SK-N-SH (cell line): ENCODE results near the gene DGKI. TPM values are rescaled to one million over a fixed set of nuclear protein-coding genes. Genes with fewer than 3 reads are reported as not detected.

ENCODE experiments used
- CTCF ChIA-PET: fragments of 300-600, 350-600 bp; formaldehyde crosslinking; extraction: SDS; loops from one replicate; lab custom pipeline; 2021; lab: Yijun Ruan, JAX
- POLR2A ChIA-PET: fragments of 350-600 bp; sonication (Branson Sonifier 250); formaldehyde crosslinking; extraction: SDS; loops from one replicate; lab custom pipeline; 2020; ENCODE audit warnings: antibody characterized with exemption, inconsistent platforms; lab: Yijun Ruan, JAX
- DNase-seq: peaks from one replicate; pipeline ENCODE4 v3.0.0; 2012
- H2AFZ ChIP-seq: fragments of 200-600 bp; sonication (generic); 2 replicates; pipeline ENCODE4 v1.8.1; 2016; ENCODE audit warnings: antibody characterized with exemption, mild to moderate bottlenecking, low read depth
- H3F3A ChIP-seq: fragments of 200-600 bp; sonication (generic); replicated peaks from 2 replicates; pipeline ENCODE3; 2016; ENCODE audit warnings: antibody characterized with exemption, mild to moderate bottlenecking; ENCODE audit not compliant: insufficient read depth
- H3K27ac ChIP-seq, 2 experiments: fragments of 200-500 bp in 1 of 2; fragments of 200-600 bp in 1 of 2; sonication (Bioruptor generic) in 1 of 2; sonication (generic), shearing (Covaris generic) in 1 of 2; 2 replicates each; pipeline versions ENCODE4 v1.5.1 to v1.6.1; 2014 to 2016; ENCODE audit warnings: low read depth in 2 of 2, inconsistent platforms in 1 of 2, low read length in 1 of 2, mild to moderate bottlenecking in 1 of 2, mixed read lengths in 1 of 2
- H3K27me3 ChIP-seq: fragments of 200-600 bp; sonication (generic), shearing (Covaris generic); 2 replicates; pipeline ENCODE4 v1.6.1; 2016; ENCODE audit warnings: mixed run types; ENCODE audit not compliant: insufficient read depth
- H3K36me3 ChIP-seq, 2 experiments: fragments of 200-500 bp in 1 of 2; fragments of 200-600 bp in 1 of 2; sonication (Bioruptor generic) in 1 of 2; sonication (generic) in 1 of 2; replicated peaks in 1 of 2; 2 replicates each; pipeline versions ENCODE3 to v1.5.1; 2014 to 2016; ENCODE audit warnings: low read length in 1 of 2, mild to moderate bottlenecking in 1 of 2; ENCODE audit not compliant: insufficient read depth in 2 of 2, control insufficient read depth in 1 of 2
- H3K4me1 ChIP-seq, 2 experiments: fragments of 200-500 bp in 1 of 2; fragments of 200-600 bp in 1 of 2; sonication (Bioruptor generic) in 1 of 2; sonication (generic), shearing (Covaris generic) in 1 of 2; 2 replicates each; pipeline versions ENCODE4 v1.5.1 to v1.6.1; 2014 to 2016; ENCODE audit warnings: low read depth in 1 of 2, low read length in 1 of 2, mixed run types in 1 of 2; ENCODE audit not compliant: insufficient read depth in 2 of 2, control insufficient read depth in 1 of 2
- H3K4me2 ChIP-seq: fragments of 200-600 bp; sonication (generic), shearing (Covaris generic); 2 replicates; pipeline ENCODE4 v1.6.1; 2017; ENCODE audit warnings: mixed run types
- H3K4me3 ChIP-seq, 2 experiments: fragments of 200-500 bp in 1 of 2; fragments of 200-600 bp in 1 of 2; sonication (Bioruptor generic) in 1 of 2; sonication (generic), shearing (Covaris generic) in 1 of 2; 2 replicates each; pipeline versions ENCODE4 v1.5.1 to v1.8.1; 2014 to 2016; ENCODE audit warnings: low read depth in 2 of 2, inconsistent platforms in 1 of 2, low read length in 1 of 2, mild to moderate bottlenecking in 1 of 2, mixed read lengths in 1 of 2, moderate library complexity in 1 of 2
- H3K79me2 ChIP-seq: fragments of 200-600 bp; sonication (generic); 2 replicates; pipeline ENCODE4 v1.8.1; 2017; ENCODE audit warnings: mild to moderate bottlenecking; ENCODE audit not compliant: insufficient read depth
- H3K9ac ChIP-seq: fragments of 200-600 bp; sonication (generic); 2 replicates; pipeline ENCODE4 v1.6.1; 2017; ENCODE audit warnings: mixed run types
- H3K9me2 ChIP-seq: fragments of 200-600 bp; sonication (generic); 2 replicates; pipeline ENCODE4 v1.6.1; 2017; ENCODE audit warnings: mixed run types
- H3K9me3 ChIP-seq: fragments of 200-600 bp; sonication (generic); 2 replicates; pipeline ENCODE4 v1.6.1; 2017; ENCODE audit warnings: mixed run types, mild to moderate bottlenecking, moderate library complexity
- H4K20me1 ChIP-seq: fragments of 200-600 bp; sonication (generic); 2 replicates; pipeline ENCODE4 v1.6.1; 2017; ENCODE audit warnings: mild to moderate bottlenecking, mixed run types; ENCODE audit not compliant: insufficient read depth
- ELF1 ChIP-seq: IDR thresholded peaks from 2 replicates; pipeline ENCODE4 v1.4.0; 2012
- FOXJ3 ChIP-seq: sonication (generic); formaldehyde crosslinking; IDR thresholded peaks from 2 replicates; pipeline ENCODE4 v1.5.1; 2020; ENCODE audit warnings: mild to moderate bottlenecking, missing genetic modification reagents
- GABPA ChIP-seq: IDR thresholded peaks from 2 replicates; pipeline ENCODE4 v1.4.0; 2012; ENCODE audit warnings: low read depth, mild to moderate bottlenecking
- GATA2 ChIP-seq: sonication (generic); formaldehyde crosslinking; IDR thresholded peaks from 2 replicates; pipeline ENCODE4 v1.5.0; 2020; ENCODE audit warnings: mild to moderate bottlenecking, missing genetic modification reagents
- NFIC ChIP-seq: IDR thresholded peaks from 2 replicates; pipeline ENCODE4 v1.4.0; 2012; ENCODE audit warnings: borderline replicate concordance
- PBX3 ChIP-seq: IDR thresholded peaks from 2 replicates; pipeline ENCODE4; 2012
- RCOR1 ChIP-seq: fragments of 150-350 bp; IDR thresholded peaks from 2 replicates; pipeline ENCODE4 v1.6.1; 2017; ENCODE audit warnings: antibody characterized with exemption, low read length
- RXRA ChIP-seq: IDR thresholded peaks from 2 replicates; pipeline ENCODE4 v1.4.0; 2012; ENCODE audit warnings: low read depth, mild to moderate bottlenecking, borderline replicate concordance
- SIN3A ChIP-seq: IDR thresholded peaks from 2 replicates; pipeline ENCODE4 v1.6.1; 2012; ENCODE audit warnings: low read depth, mild to moderate bottlenecking, low read length, moderate library complexity, borderline replicate concordance
- SMC3 ChIP-seq: IDR thresholded peaks from 2 replicates; pipeline ENCODE4 v1.6.1; 2012; ENCODE audit warnings: low read depth, low read length, improper control_type of control experiment
- TCF12 ChIP-seq: IDR thresholded peaks from 2 replicates; pipeline ENCODE4 v1.4.0; 2012
- WGBS: methylation state at CpG from one replicate; pipeline ENCODE4 v1.1.6; 2017; ENCODE audit warnings: low lambda C conversion rate; 5-methylcytosine and 5-hydroxymethylcytosine counted together
- polyA plus RNA-seq, 3 experiments: library from polyadenylated mRNA; depleted of rRNA; stranded (reverse); fragments of >200 nt; gene quantifications; 2 replicates each; pipeline ENCODE4 v1.2.3, GENCODE V29; 2012
- TF ChIP-seq, protein P1 (sequence below): IDR thresholded peaks from 2 replicates; pipeline ENCODE4 v1.4.0; 2012; ENCODE audit warnings: low read depth, borderline replicate concordance
- TF ChIP-seq, protein P2 (sequence below): IDR thresholded peaks from 2 replicates; pipeline ENCODE4 v1.4.0; 2012; ENCODE audit warnings: low read depth, borderline replicate concordance
- TF ChIP-seq, protein P3 (sequence below): fragments of 200-600 bp; sonication (generic); IDR thresholded peaks from 2 replicates; pipeline ENCODE4 v1.6.1; 2017; ENCODE audit warnings: antibody characterized with exemption, mild to moderate bottlenecking, moderate library complexity
- TF ChIP-seq, protein P4 (sequence below): IDR thresholded peaks from 2 replicates; pipeline ENCODE4 v1.4.0; 2012; ENCODE audit warnings: low read depth

The DGKI gene
- polyA plus RNA-seq, 1 of the 3 experiments (the other 2 are of a cell fraction): 1.3 TPM

GRCh38 chr7:137869260-137869659 lies 22.5 kb upstream of the DGKI start (continued):
- TF ChIP-seq, protein P1, sequence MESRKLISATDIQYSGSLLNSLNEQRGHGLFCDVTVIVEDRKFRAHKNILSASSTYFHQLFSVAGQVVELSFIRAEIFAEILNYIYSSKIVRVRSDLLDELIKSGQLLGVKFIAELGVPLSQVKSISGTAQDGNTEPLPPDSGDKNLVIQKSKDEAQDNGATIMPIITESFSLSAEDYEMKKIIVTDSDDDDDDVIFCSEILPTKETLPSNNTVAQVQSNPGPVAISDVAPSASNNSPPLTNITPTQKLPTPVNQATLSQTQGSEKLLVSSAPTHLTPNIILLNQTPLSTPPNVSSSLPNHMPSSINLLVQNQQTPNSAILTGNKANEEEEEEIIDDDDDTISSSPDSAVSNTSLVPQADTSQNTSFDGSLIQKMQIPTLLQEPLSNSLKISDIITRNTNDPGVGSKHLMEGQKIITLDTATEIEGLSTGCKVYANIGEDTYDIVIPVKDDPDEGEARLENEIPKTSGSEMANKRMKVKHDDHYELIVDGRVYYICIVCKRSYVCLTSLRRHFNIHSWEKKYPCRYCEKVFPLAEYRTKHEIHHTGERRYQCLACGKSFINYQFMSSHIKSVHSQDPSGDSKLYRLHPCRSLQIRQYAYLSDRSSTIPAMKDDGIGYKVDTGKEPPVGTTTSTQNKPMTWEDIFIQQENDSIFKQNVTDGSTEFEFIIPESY: no peak
- TF ChIP-seq, protein P2, sequence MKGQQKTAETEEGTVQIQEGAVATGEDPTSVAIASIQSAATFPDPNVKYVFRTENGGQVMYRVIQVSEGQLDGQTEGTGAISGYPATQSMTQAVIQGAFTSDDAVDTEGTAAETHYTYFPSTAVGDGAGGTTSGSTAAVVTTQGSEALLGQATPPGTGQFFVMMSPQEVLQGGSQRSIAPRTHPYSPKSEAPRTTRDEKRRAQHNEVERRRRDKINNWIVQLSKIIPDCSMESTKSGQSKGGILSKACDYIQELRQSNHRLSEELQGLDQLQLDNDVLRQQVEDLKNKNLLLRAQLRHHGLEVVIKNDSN: no peak
- TF ChIP-seq RXRA: no peak

- Histone ChIP-seq H3K27ac (no peak overlapping the region), H3K9me2 (no peaks in the 10 kb centered on the region), H3K79me2 (no peaks in the 10 kb centered on the region), H3K9ac (no peak overlapping the region), H3K4me2 (no peak overlapping the region), H3K4me3 (no peak overlapping the region), H4K20me1 (no peaks in the 10 kb centered on the region), H3F3A (peaks cover 14% of the 10 kb centered on the region), H3K4me1 (no peaks in the 10 kb centered on the region; a peak in 1 of 4 replicates), H3K36me3 (peaks cover 50 to 77% of the 10 kb centered on the region in 2 experiments), H2AFZ (no peak overlapping the region), H3K27me3 (no peaks in the 10 kb centered on the region), H3K9me3 (no peaks in the 10 kb centered on the region)
- ChIA-PET POLR2A (interaction anchor here (1.4 kb wide), 1 partner anchor 20 kb away, joined by 3 read pairs; the partner anchor contains the start of gene DGKI), CTCF (interaction anchor here (0.7 to 1.0 kb wide), 5 partner anchors 10 to 212 kb away, joined by 3 to 4 read pairs (median 3); partner anchors contain the start of gene CREB3L2)
- WGBS: 94% methylated on average over 3 of the region's 3 CpGs
- DNase-seq: no peak
- no peak for TF ChIP-seq RCOR1
- TF ChIP-seq GATA2: no peak
- TF ChIP-seq, protein P3, sequence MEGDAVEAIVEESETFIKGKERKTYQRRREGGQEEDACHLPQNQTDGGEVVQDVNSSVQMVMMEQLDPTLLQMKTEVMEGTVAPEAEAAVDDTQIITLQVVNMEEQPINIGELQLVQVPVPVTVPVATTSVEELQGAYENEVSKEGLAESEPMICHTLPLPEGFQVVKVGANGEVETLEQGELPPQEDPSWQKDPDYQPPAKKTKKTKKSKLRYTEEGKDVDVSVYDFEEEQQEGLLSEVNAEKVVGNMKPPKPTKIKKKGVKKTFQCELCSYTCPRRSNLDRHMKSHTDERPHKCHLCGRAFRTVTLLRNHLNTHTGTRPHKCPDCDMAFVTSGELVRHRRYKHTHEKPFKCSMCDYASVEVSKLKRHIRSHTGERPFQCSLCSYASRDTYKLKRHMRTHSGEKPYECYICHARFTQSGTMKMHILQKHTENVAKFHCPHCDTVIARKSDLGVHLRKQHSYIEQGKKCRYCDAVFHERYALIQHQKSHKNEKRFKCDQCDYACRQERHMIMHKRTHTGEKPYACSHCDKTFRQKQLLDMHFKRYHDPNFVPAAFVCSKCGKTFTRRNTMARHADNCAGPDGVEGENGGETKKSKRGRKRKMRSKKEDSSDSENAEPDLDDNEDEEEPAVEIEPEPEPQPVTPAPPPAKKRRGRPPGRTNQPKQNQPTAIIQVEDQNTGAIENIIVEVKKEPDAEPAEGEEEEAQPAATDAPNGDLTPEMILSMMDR: no peak
- TF ChIP-seq ELF1: no peak
- no peak for TF ChIP-seq FOXJ3 (CRISPR knock-in tag)
- TF ChIP-seq PBX3: no peak
- no peak for TF ChIP-seq TCF12
- no peak for TF ChIP-seq NFIC
- TF ChIP-seq, protein P1: no peak
- no peak for TF ChIP-seq SIN3A
- no peak for TF ChIP-seq SMC3
- TF ChIP-seq GABPA: no peak
- no peak for TF ChIP-seq RXRA
- TF ChIP-seq, protein P2: no peak
- TF ChIP-seq, protein P4, sequence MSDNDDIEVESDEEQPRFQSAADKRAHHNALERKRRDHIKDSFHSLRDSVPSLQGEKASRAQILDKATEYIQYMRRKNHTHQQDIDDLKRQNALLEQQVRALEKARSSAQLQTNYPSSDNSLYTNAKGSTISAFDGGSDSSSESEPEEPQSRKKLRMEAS: no peak
Observed at GRCh38 chr7:137867289-137867688, 20.5 kb upstream of the DGKI start.
